ENCODE data around the gene RFC3. TPM values are rescaled to one million over a fixed set of nuclear protein-coding genes. Genes with fewer than 3 reads are reported as not detected.

The RFC3 gene
- total RNA-seq, 1 experiment from 2014 or later: 59.2 TPM

DNA sequence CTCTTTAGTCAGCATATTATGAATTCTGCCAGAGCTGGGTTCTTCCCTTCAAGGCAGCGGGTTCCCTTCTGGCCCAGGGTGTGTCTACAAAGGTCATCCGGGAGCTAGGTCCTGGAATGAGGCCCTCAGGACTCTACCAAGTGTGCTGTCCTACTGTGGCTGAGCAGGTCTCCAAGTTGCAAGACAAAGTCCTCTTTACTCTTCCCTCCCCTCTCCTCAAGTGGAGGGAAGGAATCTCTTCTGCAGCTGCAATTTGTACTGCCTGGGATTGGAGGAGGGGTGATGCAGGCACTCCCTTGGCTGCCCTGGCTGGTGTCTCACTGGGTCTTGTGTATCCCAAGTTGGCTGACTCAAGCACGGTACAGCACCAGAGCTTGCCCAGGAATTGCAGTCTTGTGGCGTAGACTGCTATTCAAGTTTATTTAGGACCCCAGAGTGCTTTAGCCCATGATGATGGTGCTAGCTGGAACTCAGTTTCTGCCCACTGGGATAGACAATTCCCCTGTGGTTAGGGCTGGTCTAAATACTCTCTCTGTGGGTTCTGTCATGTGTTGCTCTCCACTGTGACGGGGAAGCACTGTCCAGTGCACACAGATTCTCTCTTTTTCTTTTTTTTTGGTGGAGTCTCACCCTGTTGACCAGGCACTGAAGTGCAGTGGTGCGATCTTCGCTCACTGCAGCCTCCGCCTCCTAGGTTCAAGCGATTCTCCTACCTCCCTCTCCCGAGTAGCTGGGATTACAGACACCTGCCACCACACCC is 28.5 kb downstream of the RFC3 start:
- no peaks in the 10 kb centered on the region for H3K4me1 ChIP-seq (ENCODE audit: insufficient read depth, low read length)
- TF ChIP-seq, protein P1, sequence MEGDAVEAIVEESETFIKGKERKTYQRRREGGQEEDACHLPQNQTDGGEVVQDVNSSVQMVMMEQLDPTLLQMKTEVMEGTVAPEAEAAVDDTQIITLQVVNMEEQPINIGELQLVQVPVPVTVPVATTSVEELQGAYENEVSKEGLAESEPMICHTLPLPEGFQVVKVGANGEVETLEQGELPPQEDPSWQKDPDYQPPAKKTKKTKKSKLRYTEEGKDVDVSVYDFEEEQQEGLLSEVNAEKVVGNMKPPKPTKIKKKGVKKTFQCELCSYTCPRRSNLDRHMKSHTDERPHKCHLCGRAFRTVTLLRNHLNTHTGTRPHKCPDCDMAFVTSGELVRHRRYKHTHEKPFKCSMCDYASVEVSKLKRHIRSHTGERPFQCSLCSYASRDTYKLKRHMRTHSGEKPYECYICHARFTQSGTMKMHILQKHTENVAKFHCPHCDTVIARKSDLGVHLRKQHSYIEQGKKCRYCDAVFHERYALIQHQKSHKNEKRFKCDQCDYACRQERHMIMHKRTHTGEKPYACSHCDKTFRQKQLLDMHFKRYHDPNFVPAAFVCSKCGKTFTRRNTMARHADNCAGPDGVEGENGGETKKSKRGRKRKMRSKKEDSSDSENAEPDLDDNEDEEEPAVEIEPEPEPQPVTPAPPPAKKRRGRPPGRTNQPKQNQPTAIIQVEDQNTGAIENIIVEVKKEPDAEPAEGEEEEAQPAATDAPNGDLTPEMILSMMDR (conservative IDR thresholded peaks at IDR 0.05): no peak

More for the DNA sequence above, 28.5 kb downstream of the RFC3 start:
- H4K8ac ChIP-seq (replicated peaks; ENCODE audit: insufficient read length, low read depth, low read length): no peak overlapping the region
- H4K20me1 ChIP-seq (ENCODE audit: control insufficient read depth, insufficient read depth, insufficient read length): no peaks in the 10 kb centered on the region
- WGBS (ENCODE audit: extremely low coverage, insufficient read length, low lambda C conversion rate): no CpG with 5 or more reads among the region's 10 CpGs
- H2BK12ac ChIP-seq (ENCODE audit: insufficient read length, low read depth, low read length): no peak overlapping the region
- H3K14ac ChIP-seq (ENCODE audit: insufficient read depth, low read length): no peak overlapping the region; the same call in 1 of the 2 replicates
- H3K9ac ChIP-seq (ENCODE audit: extremely low read depth, insufficient read length, low read length): no peak overlapping the region
- H2AFZ ChIP-seq (ENCODE audit: low read length): no peak overlapping the region
- no peak overlapping the region for H2BK15ac ChIP-seq (ENCODE audit: low read depth, low read length)
- H3K79me2 ChIP-seq (ENCODE audit: insufficient read depth, low read length): no peaks in the 10 kb centered on the region
- H2BK120ac ChIP-seq (ENCODE audit: low read depth, low read length, poor library complexity, severe bottlenecking): no peak overlapping the region
- no peak overlapping the region for H3K4ac ChIP-seq (ENCODE audit: low read depth, low read length)
- Mint-ChIP-seq H3K4me1 (no peaks in the 10 kb centered on the region), H3K27ac (no peak overlapping the region), H3K27me3 (ENCODE audit: low read depth) (no peaks in the 10 kb centered on the region), H3K4me3 (no peak overlapping the region), H3K9me3 (no peaks in the 10 kb centered on the region), H3K36me3 (ENCODE audit: insufficient read depth in 1 of 3, low read depth in 3 of 3) (peaks cover 7 to 31% (median 28%) of the 10 kb centered on the region in 3 experiments; a peak in 5 of 7 replicates)
- H3K9me3 ChIP-seq (ENCODE audit: control insufficient read depth, low read depth, low read length): no peaks in the 10 kb centered on the region
- H3K4me2 ChIP-seq (ENCODE audit: insufficient read depth, insufficient read length, low read length): no peak overlapping the region
- DNase-seq: no peak
- H3K27me3 ChIP-seq (ENCODE audit: insufficient read depth, low read length): no peaks in the 10 kb centered on the region
- no peak overlapping the region for H3T11ph ChIP-seq (ENCODE audit: low read length)
- no peak overlapping the region for H2BK20ac ChIP-seq (ENCODE audit: low read depth, low read length, poor library complexity, severe bottlenecking)
- no peak overlapping the region for H4K5ac ChIP-seq (ENCODE audit: insufficient read length, low read depth, low read length)
- no peaks in the 10 kb centered on the region for H3K79me1 ChIP-seq (ENCODE audit: insufficient read depth, low read depth, low read length, poor library complexity, severe bottlenecking)
- H2AK5ac ChIP-seq (ENCODE audit: insufficient read length, low read length): no peak overlapping the region
- no peak overlapping the region for H3K23ac ChIP-seq (ENCODE audit: insufficient read length, low read depth, low read length)
- H3K56ac ChIP-seq (ENCODE audit: insufficient read length, low read depth, low read length): no peak overlapping the region
- no peak overlapping the region for H2BK5ac ChIP-seq (ENCODE audit: insufficient read length, low read length)
- no peak overlapping the region for H3K27ac ChIP-seq (ENCODE audit: insufficient read length, low read depth, low read length)
- H4K91ac ChIP-seq (ENCODE audit: insufficient read length, low read depth, low read length): no peak overlapping the region
- no peaks in the 10 kb centered on the region for H3K23me2 ChIP-seq (ENCODE audit: insufficient read length, low read depth, low read length, poor library complexity, severe bottlenecking)
- no peak overlapping the region for H3K18ac ChIP-seq (ENCODE audit: insufficient read length, low read depth, low read length)

Measured in H9 (cell line).